IMR-90 (cell line): ENCODE measurements around the gene LAMTOR1. TPM values are rescaled to one million over a fixed set of nuclear protein-coding genes. Genes with fewer than 3 reads are reported as not detected.

Source experiments
- ATAC-seq: fragments of 200-7000 bp; cut with Tn5 transposase; 2 replicates; pipeline ENCODE4 v1.9.1; 2020; ENCODE audit warnings: low read depth, mild to moderate bottlenecking, moderate library complexity
- BruUV-seq: library from RNA; stranded (reverse); fragments of 400-500 nt; replicated peaks from 2 replicates; lab custom pipeline; 2021; lab: Mats Ljungman, UMichigan
- CTCF ChIA-PET: fragments of 300-600 bp; formaldehyde crosslinking; extraction: SDS; loops from one replicate; lab custom pipeline; 2021; ENCODE audit warnings: antibody characterized with exemption; lab: Yijun Ruan, JAX
- POLR2A ChIA-PET: fragments of 300-600 bp; sonication (Branson Sonifier 250); formaldehyde crosslinking; loops from one replicate; lab custom pipeline; 2022; ENCODE audit warnings: antibody characterized with exemption; ENCODE audit not compliant: unreplicated experiment; lab: Charles Lee
- DNase-seq: peaks from one replicate; pipeline ENCODE4 v3.0.0; 2013
- H2AFZ ChIP-seq: replicated peaks from 2 replicates; pipeline ENCODE3; 2013; ENCODE audit warnings: low read length, mild to moderate bottlenecking; ENCODE audit not compliant: poor library complexity
- H2AK5ac ChIP-seq: 2 replicates; pipeline ENCODE4 v1.6.1; 2013; ENCODE audit warnings: low read depth, low read length, inconsistent platforms
- H2AK9ac ChIP-seq: replicated peaks from 2 replicates; pipeline ENCODE3; 2013; ENCODE audit warnings: mild to moderate bottlenecking, low read depth, low read length, moderate library complexity; ENCODE audit not compliant: poor library complexity
- H2BK120ac ChIP-seq: 2 replicates; pipeline ENCODE4 v1.6.1; 2013; ENCODE audit warnings: low read depth, low read length, inconsistent platforms
- H2BK15ac ChIP-seq: 3 replicates; pipeline ENCODE4 v1.6.1; 2013; ENCODE audit warnings: low read depth, low read length, inconsistent platforms
- H2BK20ac ChIP-seq: 2 replicates; pipeline ENCODE4 v1.6.1; 2013; ENCODE audit warnings: low read depth, mild to moderate bottlenecking, inconsistent platforms, low read length, moderate library complexity
- H2BK5ac ChIP-seq: 2 replicates; pipeline ENCODE4 v1.6.1; 2013; ENCODE audit warnings: mild to moderate bottlenecking, low read depth, low read length, inconsistent platforms; ENCODE audit not compliant: poor library complexity, severe bottlenecking
- H3K14ac ChIP-seq: replicated peaks from 2 replicates; pipeline ENCODE4 v1.6.1; 2013; ENCODE audit warnings: low read depth, low read length, inconsistent platforms
- H3K18ac ChIP-seq: 2 replicates; pipeline ENCODE4 v1.6.1; 2013; ENCODE audit warnings: low read depth, low read length, control low read depth
- H3K23ac ChIP-seq: 2 replicates; pipeline ENCODE4 v1.6.1; 2013; ENCODE audit warnings: low read depth, low read length, inconsistent platforms
- H3K27ac ChIP-seq: 2 replicates; pipeline ENCODE4 v1.5.1; 2013; ENCODE audit warnings: mild to moderate bottlenecking, control low read depth, low read length; ENCODE audit not compliant: insufficient read depth
- H3K27me3 ChIP-seq: 2 replicates; pipeline ENCODE4 v1.6.1; 2013; ENCODE audit warnings: low read length; ENCODE audit not compliant: control insufficient read depth, insufficient read depth
- H3K36me3 ChIP-seq: 2 replicates; pipeline ENCODE4 v1.6.1; 2013; ENCODE audit warnings: low read length, mixed read lengths; ENCODE audit not compliant: control insufficient read depth, insufficient read depth
- H3K4ac ChIP-seq: 2 replicates; pipeline ENCODE4 v1.6.1; 2013; ENCODE audit warnings: low read depth, low read length, inconsistent platforms
- H3K4me1 ChIP-seq: 2 replicates; pipeline ENCODE4 v1.6.1; 2013; ENCODE audit warnings: low read length, mixed read lengths; ENCODE audit not compliant: control insufficient read depth, insufficient read depth
- H3K4me2 ChIP-seq: 2 replicates; pipeline ENCODE4 v1.6.1; 2013; ENCODE audit warnings: low read depth, mild to moderate bottlenecking, control low read depth, low read length, moderate library complexity
- H3K4me3 ChIP-seq: 2 replicates; pipeline ENCODE4 v1.5.1; 2013; ENCODE audit warnings: low read depth, mild to moderate bottlenecking, control low read depth, low read length, moderate library complexity; ENCODE audit not compliant: insufficient read depth
- H3K56ac ChIP-seq: 2 replicates; pipeline ENCODE4 v1.6.1; 2013; ENCODE audit warnings: low read length, inconsistent platforms; ENCODE audit not compliant: insufficient read depth; ENCODE audit errors: extremely low read depth
- H3K79me1 ChIP-seq, 2 experiments: 2 replicates each; pipeline ENCODE4 v1.6.1; 2013; ENCODE audit warnings: low read length in 2 of 2, inconsistent platforms in 1 of 2, low read depth in 1 of 2
- H3K9ac ChIP-seq: 2 replicates; pipeline ENCODE4 v1.6.1; 2013; ENCODE audit warnings: low read depth, low read length, control low read depth
- H3K9me1 ChIP-seq: 2 replicates; pipeline ENCODE4 v1.6.1; 2013; ENCODE audit warnings: low read length, inconsistent platforms; ENCODE audit not compliant: insufficient read depth
- H3K9me3 ChIP-seq: 2 replicates; pipeline ENCODE4 v1.6.1; 2013; ENCODE audit warnings: low read length; ENCODE audit not compliant: control insufficient read depth, insufficient read depth
- H4K20me1 ChIP-seq: 2 replicates; pipeline ENCODE4 v1.6.1; 2013; ENCODE audit warnings: low read length, inconsistent platforms; ENCODE audit not compliant: insufficient read depth
- H4K5ac ChIP-seq: 2 replicates; pipeline ENCODE4 v1.6.1; 2013; ENCODE audit warnings: mild to moderate bottlenecking, low read depth, low read length, control low read depth
- H4K8ac ChIP-seq, 2 experiments: 2 replicates each; pipeline ENCODE4 v1.6.1; 2013; ENCODE audit warnings: low read depth in 2 of 2, low read length in 2 of 2, control low read depth in 1 of 2, inconsistent platforms in 1 of 2
- H4K91ac ChIP-seq: 2 replicates; pipeline ENCODE4 v1.6.1; 2013; ENCODE audit warnings: low read depth, low read length, inconsistent platforms; ENCODE audit not compliant: insufficient read depth
- CHD1 ChIP-seq: IDR thresholded peaks from 2 replicates; pipeline ENCODE4 v1.6.1; 2012; ENCODE audit warnings: low read depth, low read length, improper control_type of control experiment
- MXI1 ChIP-seq: IDR thresholded peaks from 2 replicates; pipeline ENCODE4 v1.6.1; 2012; ENCODE audit warnings: low read depth, mild to moderate bottlenecking, low read length, moderate library complexity, borderline replicate concordance
- POLR2A ChIP-seq: IDR thresholded peaks from 2 replicates; pipeline ENCODE4 v1.6.1; 2012; ENCODE audit warnings: mild to moderate bottlenecking, low read depth, low read length
- WGBS, 2 experiments: methylation state at CpG; one replicate each; pipeline versions ENCODE4 v1.1.5 to v1.1.7; 2013; ENCODE audit warnings: missing lambda C conversion rate in 2 of 2; ENCODE audit not compliant: insufficient read length in 1 of 2; ENCODE audit errors: extremely low coverage in 2 of 2; 5-methylcytosine and 5-hydroxymethylcytosine counted together
- dilution Hi-C: fragments of 300-500 bp; cut with HindIII; formaldehyde crosslinking; loops from one replicate; pipeline ENCODE4 v1.14.3; 2018; ENCODE audit warnings: low sequenced_read_pairs; ENCODE audit not compliant: unreplicated experiment
- in situ Hi-C: fragments of 300-500 bp; cut with MboI; formaldehyde crosslinking; loops from 3 replicates; pipeline ENCODE4 v1.14.3; 2019; ENCODE audit warnings: low sequenced_read_pairs, inconsistent platforms, mixed read lengths
- intact Hi-C: fragments of 100-400 bp; cut with micrococcal nuclease; formaldehyde crosslinking; loops from 2 replicates; pipeline ENCODE4 v1.10.0; 2022
- polyA plus RNA-seq, 3 experiments: library from polyadenylated mRNA; depleted of rRNA; stranded (reverse); fragments of >200 nt; gene quantifications; 2 replicates each; pipeline ENCODE4 v1.2.3, GENCODE V29; 2012; ENCODE audit warnings: low replicate concordance in 1 of 3
- total RNA-seq: library from RNA; depleted of rRNA; stranded (reverse); fragments of >200 nt; gene quantifications from 2 replicates; pipeline ENCODE4 v1.2.3, GENCODE V29; 2012
- TF ChIP-seq, protein P1 (sequence below): conservative IDR thresholded peaks from 2 replicates; pipeline ENCODE4 v1.5.1; 2012; ENCODE audit warnings: mild to moderate bottlenecking, low read depth, low read length, improper control_type of control experiment

The LAMTOR1 gene
- total and polyA plus RNA-seq, 2 of the 4 experiments (the other 2 are of a cell fraction), result 126 to 137 TPM

DNA sequence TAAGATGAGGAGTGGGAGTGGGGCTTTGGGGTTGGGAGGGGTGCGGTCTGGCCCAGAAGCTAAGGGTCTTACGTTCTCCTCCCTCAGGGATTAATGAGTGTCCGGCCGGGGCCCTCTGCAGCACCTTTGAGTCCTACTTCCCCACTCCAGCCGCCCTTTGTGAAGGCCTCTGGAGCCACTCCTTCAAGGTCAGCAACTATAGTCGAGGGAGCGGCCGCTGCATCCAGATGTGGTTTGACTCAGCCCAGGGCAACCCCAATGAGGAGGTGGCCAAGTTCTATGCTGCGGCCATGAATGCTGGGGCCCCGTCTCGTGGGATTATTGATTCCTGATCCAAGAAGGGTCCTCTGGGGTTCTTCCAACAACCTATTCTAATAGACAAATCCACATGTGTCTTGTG is 36.4 kb upstream of the LAMTOR1 start:
- Histone ChIP-seq H3K4ac (peak overlapping the region; percentile 98), H2AFZ (no peak overlapping the region), H2AK9ac (peak overlapping the region; percentile 23), H3K18ac (no peak overlapping the region; the same call in 1 of the 2 replicates), H4K5ac (no peak overlapping the region), H2BK120ac (peak overlapping the region; percentile 97), H4K8ac (peak overlapping the region; percentile 80 to 88; a peak in 2 of 4 replicates), H3K23ac (no peak overlapping the region; the same call in 1 of the 2 replicates), H3K14ac (peak overlapping the region; percentile 94), H3K27ac (no peak overlapping the region), H3K27me3 (no peaks in the 10 kb centered on the region), H4K91ac (peak overlapping the region; percentile 90), H3K36me3 (no peaks in the 10 kb centered on the region), H2AK5ac (peak overlapping the region; percentile 97; the same call in 1 of the 2 replicates), H2BK20ac (peak overlapping the region; percentile 97), H3K4me3 (no peak overlapping the region), H3K79me1 (no peaks in the 10 kb centered on the region), H3K4me1 (peaks cover 17% of the 10 kb centered on the region), H3K56ac (no peak overlapping the region), H3K4me2 (no peak overlapping the region), H4K20me1 (no peaks in the 10 kb centered on the region), H2BK5ac (peak overlapping the region; percentile 97), H3K9ac (no peak overlapping the region), H3K9me3 (no peaks in the 10 kb centered on the region), H3K9me1 (peaks cover 10% of the 10 kb centered on the region), H2BK15ac (peak overlapping the region; percentile 93; the same call in 2 of the 3 replicates)
- no CpG with 5 or more reads among the region's 11 CpGs for WGBS, 2 experiments
- ChIA-PET POLR2A (no interaction called here), CTCF (no interaction called here)
- TF ChIP-seq, protein P1, sequence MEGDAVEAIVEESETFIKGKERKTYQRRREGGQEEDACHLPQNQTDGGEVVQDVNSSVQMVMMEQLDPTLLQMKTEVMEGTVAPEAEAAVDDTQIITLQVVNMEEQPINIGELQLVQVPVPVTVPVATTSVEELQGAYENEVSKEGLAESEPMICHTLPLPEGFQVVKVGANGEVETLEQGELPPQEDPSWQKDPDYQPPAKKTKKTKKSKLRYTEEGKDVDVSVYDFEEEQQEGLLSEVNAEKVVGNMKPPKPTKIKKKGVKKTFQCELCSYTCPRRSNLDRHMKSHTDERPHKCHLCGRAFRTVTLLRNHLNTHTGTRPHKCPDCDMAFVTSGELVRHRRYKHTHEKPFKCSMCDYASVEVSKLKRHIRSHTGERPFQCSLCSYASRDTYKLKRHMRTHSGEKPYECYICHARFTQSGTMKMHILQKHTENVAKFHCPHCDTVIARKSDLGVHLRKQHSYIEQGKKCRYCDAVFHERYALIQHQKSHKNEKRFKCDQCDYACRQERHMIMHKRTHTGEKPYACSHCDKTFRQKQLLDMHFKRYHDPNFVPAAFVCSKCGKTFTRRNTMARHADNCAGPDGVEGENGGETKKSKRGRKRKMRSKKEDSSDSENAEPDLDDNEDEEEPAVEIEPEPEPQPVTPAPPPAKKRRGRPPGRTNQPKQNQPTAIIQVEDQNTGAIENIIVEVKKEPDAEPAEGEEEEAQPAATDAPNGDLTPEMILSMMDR, result no peak
- no peak for TF ChIP-seq CHD1
- no peak for TF ChIP-seq MXI1
- no peak for TF ChIP-seq POLR2A
- DNase-seq, result no peak
- ATAC-seq, result no peak
- dilution Hi-C loops, result no loop called here
- intact Hi-C loops, result no loop called here
- BruUV-seq, result no TSS peak
- in situ Hi-C loops, result no loop called here
